AG20443 (cell line): Measurements from ENCODE around the gene RPTN.

Experiments used
- DNase-seq: peaks from one replicate; pipeline ENCODE4 v3.0.0; 2012; ENCODE audit warnings: low spot score, mixed read lengths

RPTN gene

DNA sequence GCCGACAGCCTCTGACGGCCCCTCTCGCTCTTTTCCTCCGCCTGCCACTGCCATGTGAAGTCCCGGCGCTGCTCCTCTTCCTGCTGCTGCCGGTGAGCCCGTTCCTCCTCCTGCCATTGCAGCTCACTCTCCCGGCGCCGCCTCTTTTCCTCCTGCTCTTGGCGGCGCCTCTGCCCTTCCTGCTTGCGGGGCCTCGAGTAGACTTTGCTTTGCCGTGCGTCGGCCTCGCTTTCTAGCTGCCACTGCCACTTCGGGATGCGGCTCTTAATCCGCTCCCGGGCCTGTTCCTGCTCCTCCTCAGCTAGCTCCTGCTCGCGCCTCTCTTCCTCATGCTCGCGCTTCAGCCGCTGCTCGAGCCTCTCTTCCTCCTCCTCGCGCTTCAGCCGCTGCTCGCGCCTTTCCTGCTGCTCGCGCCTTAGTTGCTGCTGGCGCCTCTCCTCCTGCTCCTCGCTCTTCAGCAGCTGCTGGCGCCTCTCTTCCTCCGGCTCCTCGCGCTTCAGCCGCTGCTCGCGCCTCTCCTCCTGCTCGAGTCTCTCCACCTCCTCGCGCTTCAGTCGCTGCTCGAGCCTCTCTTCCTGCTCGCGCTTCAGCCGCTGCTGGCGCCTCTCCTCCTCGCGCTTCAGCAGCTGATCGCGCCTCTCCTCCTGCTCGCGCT, 48.0 kb downstream of the RPTN start:
- DNase-seq, result peak; percentile 29

- DNase-seq, result peak; percentile 38
These were observed 48.6 kb downstream of the RPTN start for GRCh38 chr1:152110365-152110859.

GRCh38 chr1:152109998-152110294, 49.1 kb downstream of the RPTN start:
- DNase-seq, result no peak

DNA sequence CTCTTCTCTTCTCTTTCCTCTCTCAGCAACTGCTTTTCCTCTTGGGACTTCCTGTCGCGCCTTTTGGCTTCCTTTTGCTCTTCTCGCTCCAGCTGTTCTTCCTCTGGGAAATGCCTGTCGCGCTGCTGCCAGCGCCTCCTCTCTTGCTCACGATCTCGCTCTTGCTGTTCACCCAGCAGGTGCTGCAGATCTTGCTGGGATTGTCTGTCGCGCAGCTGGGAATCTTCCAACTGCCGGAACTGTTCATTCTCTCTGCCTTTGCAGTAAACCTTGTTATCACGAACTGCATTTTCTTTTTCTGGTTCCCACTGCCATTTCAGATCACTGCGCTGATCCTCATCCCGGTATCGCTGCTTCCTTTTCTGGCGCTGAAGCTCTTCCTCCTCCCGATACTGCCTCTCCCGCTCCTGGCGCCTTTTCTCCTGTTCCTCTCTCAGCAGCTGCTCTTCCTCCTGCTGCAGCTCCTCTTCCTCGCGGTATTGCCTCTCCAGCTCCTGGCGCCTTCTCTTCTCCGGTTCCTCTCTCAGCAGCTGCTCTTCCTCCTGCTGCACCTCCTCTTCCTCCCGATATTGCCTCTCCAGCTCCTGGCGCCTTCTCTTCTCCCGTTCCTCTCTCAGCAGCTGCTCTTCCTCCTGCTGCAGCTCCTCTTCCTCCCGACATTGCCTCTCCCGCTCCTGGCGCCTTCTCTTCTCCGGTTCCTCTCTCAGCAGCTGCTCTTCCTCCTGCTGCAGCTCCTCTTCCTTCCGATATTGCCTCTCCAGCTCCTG, 49.6 kb downstream of the RPTN start:
- no peak for DNase-seq

DNA sequence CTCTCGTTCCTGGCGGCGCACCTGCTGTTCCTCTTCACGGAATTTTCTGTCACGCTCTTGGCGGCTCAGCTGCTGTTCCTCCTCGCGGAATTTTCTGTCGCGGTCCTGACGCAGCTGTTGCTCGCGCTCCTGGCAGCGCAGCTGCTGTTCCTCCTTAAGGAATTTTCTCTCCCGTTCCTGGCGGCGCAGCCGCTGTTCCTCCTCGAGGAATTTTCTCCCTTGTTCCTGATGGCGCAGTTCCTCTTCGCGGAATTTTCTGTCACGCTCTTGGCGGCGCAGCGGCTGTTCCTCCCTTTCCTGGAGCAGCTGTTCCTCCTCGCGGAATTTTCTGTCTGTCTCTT, 50.2 kb downstream of the RPTN start:
- DNase-seq, result no peak

DNA sequence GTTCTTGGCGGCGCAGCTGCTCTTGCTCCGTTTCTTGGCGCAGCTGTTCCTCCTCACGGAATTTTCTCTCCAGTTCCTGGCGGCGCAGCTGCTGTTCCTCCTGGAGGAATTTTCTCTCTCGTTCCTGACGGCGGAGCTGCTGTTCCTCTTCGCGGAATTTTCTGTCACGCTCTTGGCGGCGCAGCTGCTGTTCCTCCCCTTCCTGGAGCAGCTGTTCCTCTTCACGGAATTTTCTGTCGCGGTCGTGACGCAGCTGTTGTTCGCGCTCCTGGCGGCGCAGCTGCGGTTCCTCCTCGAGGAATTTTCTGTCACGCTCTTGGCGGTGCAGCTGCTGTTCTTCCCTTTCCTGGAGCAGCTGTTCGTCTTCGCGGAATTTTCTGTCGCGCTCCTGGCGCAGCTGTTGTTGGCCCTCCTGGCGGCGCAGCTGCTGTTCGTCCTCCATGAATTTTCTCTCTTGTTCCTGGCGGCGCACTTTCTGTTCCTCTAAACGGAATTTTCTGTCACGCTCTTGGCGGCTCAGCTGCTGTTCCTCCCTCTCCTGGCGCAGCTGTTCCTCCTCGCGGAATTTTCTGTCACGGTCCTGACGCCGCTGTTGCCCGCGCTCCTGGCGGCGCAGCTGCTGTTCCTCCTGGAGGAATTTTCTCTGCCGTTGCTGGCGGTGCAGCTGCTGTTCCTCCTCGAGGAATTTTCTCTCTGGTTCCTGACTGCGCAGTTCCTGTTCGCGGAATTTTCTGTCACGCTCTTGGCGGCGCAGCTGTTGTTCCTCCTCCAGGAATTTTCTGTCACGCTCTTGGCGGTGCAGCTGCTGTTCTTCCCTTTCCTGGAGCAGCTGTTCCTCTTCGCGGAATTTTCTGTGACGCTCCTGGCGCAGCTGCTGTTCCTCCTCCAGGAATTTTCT, 50.8 kb downstream of the RPTN start:
- DNase-seq, result peak; percentile 30

GRCh38 chr1:152107031-152107983, 51.7 kb downstream of the RPTN start:
- no peak for DNase-seq

DNA sequence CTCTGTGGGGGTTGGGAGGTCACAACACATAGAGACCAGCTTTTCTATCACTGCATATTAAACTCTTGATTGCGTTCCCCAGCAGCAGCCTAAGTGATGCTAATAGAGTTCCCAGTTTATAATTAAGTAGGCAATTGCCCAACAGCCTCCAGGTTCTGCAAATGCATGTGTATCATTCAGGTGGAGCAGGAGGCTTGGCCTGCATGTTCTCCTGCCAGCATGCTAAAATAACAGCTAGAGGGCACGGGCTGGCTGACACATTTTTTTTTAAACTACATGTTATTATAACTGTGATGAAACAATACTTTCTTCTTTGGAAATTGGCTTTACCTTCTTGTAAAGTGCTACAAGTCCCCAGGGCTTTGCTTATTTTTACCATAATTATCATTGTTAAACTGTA, 54.2 kb downstream of the RPTN start:
- no peak for DNase-seq
